ENCODE measurements around the gene VSTM2L. TPM values are rescaled to one million over a fixed set of nuclear protein-coding genes. Genes with fewer than 3 reads are reported as not detected.

The VSTM2L gene
- total RNA-seq, 2 experiments from 2014 or later = 0.17 TPM; not detected in 1

GRCh38 chr20:37921341-37921929 is 18.5 kb downstream of the VSTM2L start:
- Histone ChIP-seq H3K27ac (ENCODE audit: low read depth, low read length, poor library complexity, severe bottlenecking) (no peak overlapping the region), H3K4me1 (ENCODE audit: insufficient read depth, low read length, poor library complexity, severe bottlenecking) (no peaks in the 10 kb centered on the region), H2AFZ (ENCODE audit: low read length) (no peak overlapping the region), H3K9me2 (ENCODE audit: insufficient read depth, low read length) (no peaks in the 10 kb centered on the region), H3K9me3 (ENCODE audit: low read length) (no peaks in the 10 kb centered on the region), H3K4me2 (ENCODE audit: low read length) (no peak overlapping the region), H4K20me1 (ENCODE audit: insufficient read depth, low read length) (no peaks in the 10 kb centered on the region), H3K79me2 (ENCODE audit: insufficient read depth, low read depth, low read length) (no peaks in the 10 kb centered on the region), H3K4me3 (ENCODE audit: low read depth, low read length, poor library complexity, severe bottlenecking) (no peak overlapping the region), H3K36me3 (ENCODE audit: insufficient read depth, low read length) (no peaks in the 10 kb centered on the region)
- ChIA-PET CTCF (ENCODE audit: unreplicated experiment) (no interaction called here), POLR2A (no interaction called here)
- DNase-seq (ENCODE audit: low spot score) = no peak
- intact Hi-C loops (cut with micrococcal nuclease; ENCODE audit: unreplicated experiment) = no loop called here
- BruUV-seq (replicated peaks) = no TSS peak
- no peak for TF ChIP-seq EZH2phosphoT487 (IDR thresholded peaks at IDR 0.05; ENCODE audit: borderline replicate concordance, low read depth, low read length)
- TF ChIP-seq, protein P1, sequence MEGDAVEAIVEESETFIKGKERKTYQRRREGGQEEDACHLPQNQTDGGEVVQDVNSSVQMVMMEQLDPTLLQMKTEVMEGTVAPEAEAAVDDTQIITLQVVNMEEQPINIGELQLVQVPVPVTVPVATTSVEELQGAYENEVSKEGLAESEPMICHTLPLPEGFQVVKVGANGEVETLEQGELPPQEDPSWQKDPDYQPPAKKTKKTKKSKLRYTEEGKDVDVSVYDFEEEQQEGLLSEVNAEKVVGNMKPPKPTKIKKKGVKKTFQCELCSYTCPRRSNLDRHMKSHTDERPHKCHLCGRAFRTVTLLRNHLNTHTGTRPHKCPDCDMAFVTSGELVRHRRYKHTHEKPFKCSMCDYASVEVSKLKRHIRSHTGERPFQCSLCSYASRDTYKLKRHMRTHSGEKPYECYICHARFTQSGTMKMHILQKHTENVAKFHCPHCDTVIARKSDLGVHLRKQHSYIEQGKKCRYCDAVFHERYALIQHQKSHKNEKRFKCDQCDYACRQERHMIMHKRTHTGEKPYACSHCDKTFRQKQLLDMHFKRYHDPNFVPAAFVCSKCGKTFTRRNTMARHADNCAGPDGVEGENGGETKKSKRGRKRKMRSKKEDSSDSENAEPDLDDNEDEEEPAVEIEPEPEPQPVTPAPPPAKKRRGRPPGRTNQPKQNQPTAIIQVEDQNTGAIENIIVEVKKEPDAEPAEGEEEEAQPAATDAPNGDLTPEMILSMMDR (conservative IDR thresholded peaks at IDR 0.05; ENCODE audit: low read length) = no peak

- no peaks in the 10 kb centered on the region for H3K9me3 ChIP-seq (ENCODE audit: low read length)
- H3K79me2 ChIP-seq (ENCODE audit: insufficient read depth, low read depth, low read length) = no peaks in the 10 kb centered on the region
- TF ChIP-seq, protein P1 (conservative IDR thresholded peaks at IDR 0.05; ENCODE audit: low read length) = no peak
- no peak for TF ChIP-seq EZH2phosphoT487 (IDR thresholded peaks at IDR 0.05; ENCODE audit: borderline replicate concordance, low read depth, low read length)
- no peaks in the 10 kb centered on the region for H4K20me1 ChIP-seq (ENCODE audit: insufficient read depth, low read length)
- ChIA-PET CTCF (ENCODE audit: unreplicated experiment) (no interaction called here), POLR2A (no interaction called here)
- no peak overlapping the region for H3K27ac ChIP-seq (ENCODE audit: low read depth, low read length, poor library complexity, severe bottlenecking)
- intact Hi-C loops (cut with micrococcal nuclease; ENCODE audit: unreplicated experiment) = no loop called here
- H3K9me2 ChIP-seq (ENCODE audit: insufficient read depth, low read length) = no peaks in the 10 kb centered on the region
- no peaks in the 10 kb centered on the region for H3K4me1 ChIP-seq (ENCODE audit: insufficient read depth, low read length, poor library complexity, severe bottlenecking)
- H3K36me3 ChIP-seq (ENCODE audit: insufficient read depth, low read length) = no peaks in the 10 kb centered on the region
- no peak for DNase-seq (ENCODE audit: low spot score)
- H3K4me3 ChIP-seq (ENCODE audit: low read depth, low read length, poor library complexity, severe bottlenecking) = no peak overlapping the region
- BruUV-seq (replicated peaks) = no TSS peak
- H3K4me2 ChIP-seq (ENCODE audit: low read length) = no peak overlapping the region
- H2AFZ ChIP-seq (ENCODE audit: low read length) = no peak overlapping the region
These were observed 19.1 kb downstream of the VSTM2L start for GRCh38 chr20:37922016-37922415.

DNA sequence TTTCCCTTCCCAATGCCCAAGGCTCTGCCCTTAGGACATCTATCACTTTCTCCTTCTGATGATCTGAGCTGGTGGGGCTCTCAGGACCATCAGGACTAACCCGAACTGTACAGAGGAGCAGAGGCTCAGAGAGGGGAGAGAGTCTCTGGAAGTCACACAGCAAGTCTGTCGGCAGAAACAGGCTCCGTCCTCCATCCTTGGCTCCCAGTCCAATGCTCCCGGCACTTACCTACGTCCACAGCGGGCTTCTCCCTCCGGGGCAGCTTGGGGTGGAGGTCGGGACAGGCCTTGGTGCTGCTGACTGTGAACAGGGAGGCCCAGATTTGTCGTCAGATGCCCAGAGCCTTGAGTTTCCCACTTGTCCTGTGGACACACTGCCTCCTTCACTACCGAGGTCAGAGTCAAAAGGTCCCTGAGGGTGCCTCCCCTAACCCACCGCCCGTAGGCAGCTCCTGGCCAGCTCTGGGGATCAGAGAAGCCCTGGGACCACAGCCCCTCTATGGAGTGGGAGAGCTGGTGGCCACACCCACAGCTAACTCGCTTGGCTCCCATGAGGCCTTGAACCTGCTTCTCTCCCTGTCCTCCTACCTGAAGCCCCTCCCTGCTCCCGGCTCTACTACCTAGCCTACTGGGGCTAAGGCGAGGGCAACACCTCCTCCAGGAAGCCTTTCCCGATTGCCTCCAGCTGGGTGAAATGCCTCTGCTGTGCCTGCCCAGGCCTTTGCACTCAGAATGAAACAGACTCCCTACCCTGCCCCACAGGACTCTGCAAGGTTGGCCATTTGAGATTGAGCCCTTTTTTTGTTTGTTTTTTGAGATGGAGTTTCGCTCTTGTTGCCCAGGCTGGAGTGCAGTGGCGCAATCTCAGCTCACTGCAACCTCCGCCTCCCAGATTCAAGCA is 22.6 kb downstream of the VSTM2L start:
- POLR2A ChIA-PET = no interaction called here

More for the DNA sequence above, 22.6 kb downstream of the VSTM2L start:
- H3K9me3 ChIP-seq (ENCODE audit: low read length) = no peaks in the 10 kb centered on the region
- CTCF ChIA-PET (ENCODE audit: unreplicated experiment) = no interaction called here
- no peaks in the 10 kb centered on the region for H4K20me1 ChIP-seq (ENCODE audit: insufficient read depth, low read length)
- no peak overlapping the region for H3K27ac ChIP-seq (ENCODE audit: low read depth, low read length, poor library complexity, severe bottlenecking)
- no peak overlapping the region for H3K4me3 ChIP-seq (ENCODE audit: low read depth, low read length, poor library complexity, severe bottlenecking)
- intact Hi-C loops (cut with micrococcal nuclease; ENCODE audit: unreplicated experiment) = no loop called here
- no peak for DNase-seq (ENCODE audit: low spot score)
- no peaks in the 10 kb centered on the region for H3K36me3 ChIP-seq (ENCODE audit: insufficient read depth, low read length)
- no peaks in the 10 kb centered on the region for H3K79me2 ChIP-seq (ENCODE audit: insufficient read depth, low read depth, low read length)
- H2AFZ ChIP-seq (ENCODE audit: low read length) = no peak overlapping the region
- BruUV-seq (replicated peaks) = no TSS peak
- H3K9me2 ChIP-seq (ENCODE audit: insufficient read depth, low read length) = no peaks in the 10 kb centered on the region
- no peaks in the 10 kb centered on the region for H3K4me1 ChIP-seq (ENCODE audit: insufficient read depth, low read length, poor library complexity, severe bottlenecking)
- TF ChIP-seq, protein P1 (conservative IDR thresholded peaks at IDR 0.05; ENCODE audit: low read length) = no peak
- TF ChIP-seq EZH2phosphoT487 (IDR thresholded peaks at IDR 0.05; ENCODE audit: borderline replicate concordance, low read depth, low read length) = no peak
- no peak overlapping the region for H3K4me2 ChIP-seq (ENCODE audit: low read length)

All from OCI-LY7 (cell line).